Stimulated activated CD8-positive, alpha-beta memory T cell treated with anti-CD3 and anti-CD28 coated beads, Interleukin-15, amount 100 ng/mL, for 1 hour (primary cell): Measurements from ENCODE around the gene ATP11A.
"Not testable (repeated sequence)": the region's sequence is repeated elsewhere in the genome, so short reads cannot be mapped to it uniquely, and the experiment has no call there.

Source experiments
- DNase-seq: peaks from one replicate; pipeline ENCODE4 v3.0.0-alpha.2; 2020; ENCODE audit warnings: low read depth

The ATP11A gene

GRCh38 chr13:112670864-112671263 lies 19.0 kb upstream of the ATP11A start:
- no peak for DNase-seq

GRCh38 chr13:112671359-112671758 lies 18.5 kb upstream of the ATP11A start:
- no peak for DNase-seq

- DNase-seq, result no peak
Measured at GRCh38 chr13:112672651-112673284, 17.1 kb upstream of the ATP11A start.

- DNase-seq, result no peak
Measured at GRCh38 chr13:112674412-112675365, 15.1 kb upstream of the ATP11A start.

GRCh38 chr13:112675366-112675756 lies 14.5 kb upstream of the ATP11A start:
- DNase-seq, result no peak

- DNase-seq, result not testable (repeated sequence)
Measured at GRCh38 chr13:112677421-112677962, 12.3 kb upstream of the ATP11A start.

GRCh38 chr13:112679381-112679780 lies 10.5 kb upstream of the ATP11A start:
- no peak for DNase-seq

- no peak for DNase-seq
Measured at GRCh38 chr13:112679932-112680677, 9.7 kb upstream of the ATP11A start.

GRCh38 chr13:112680741-112681360 lies 9.0 kb upstream of the ATP11A start:
- DNase-seq, result no peak

- no peak for DNase-seq
Measured at GRCh38 chr13:112683581-112683980, 6.3 kb upstream of the ATP11A start.

- DNase-seq, result no peak
Measured at GRCh38 chr13:112684071-112684845, 5.6 kb upstream of the ATP11A start.

GRCh38 chr13:112685189-112685805 lies 4.5 kb upstream of the ATP11A start:
- DNase-seq, result not testable (repeated sequence)

GRCh38 chr13:112685896-112686295 lies 3.9 kb upstream of the ATP11A start:
- DNase-seq, result no peak

GRCh38 chr13:112686364-112686763 lies 3.5 kb upstream of the ATP11A start:
- DNase-seq, result no peak

GRCh38 chr13:112686987-112687386 lies 2.9 kb upstream of the ATP11A start:
- DNase-seq, result no peak

GRCh38 chr13:112687836-112688559 lies 1.8 kb upstream of the ATP11A start:
- DNase-seq, result no peak

- no peak for DNase-seq
Measured at GRCh38 chr13:112688560-112689302, 1.1 kb upstream of the ATP11A start.

GRCh38 chr13:112690283-112690929 lies 568 bp downstream of the ATP11A start:
- no peak for DNase-seq

- DNase-seq, result no peak
Measured at GRCh38 chr13:112692104-112692503, 2.3 kb downstream of the ATP11A start.
